ENCODE measurements around the gene RRAGC.
"Not testable (repeated sequence)": the region's sequence is repeated elsewhere in the genome, so short reads cannot be mapped to it uniquely, and the experiment has no call there.

Gene RRAGC

GRCh38 chr1:38814444-38814983, 45.1 kb downstream of the RRAGC start:
- no peak for TF ChIP-seq CTCF (IDR thresholded peaks at IDR 0.05; ENCODE audit: borderline replicate concordance, control extremely low read depth, extremely low read depth, insufficient read depth, missing control alignments)
- DNase-seq (ENCODE audit: low spot score), result no peak
- in situ Hi-C loops (cut with MboI; ENCODE audit: low sequenced_read_pairs, unreplicated experiment), result loop anchor here (25.0 kb wide), 2 partner anchors 202 to 777 kb away; partner anchors contain the start of gene POU3F1

- TF ChIP-seq CTCF (IDR thresholded peaks at IDR 0.05; ENCODE audit: borderline replicate concordance, control extremely low read depth, extremely low read depth, insufficient read depth, missing control alignments), result no peak
- in situ Hi-C loops (cut with MboI; ENCODE audit: low sequenced_read_pairs, unreplicated experiment), result loop anchor here (25.0 kb wide), 2 partner anchors 201 to 776 kb away; partner anchors contain the start of gene POU3F1
- no peak for DNase-seq (ENCODE audit: low spot score)
Measured at GRCh38 chr1:38812981-38813380, 46.6 kb downstream of the RRAGC start.

DNA sequence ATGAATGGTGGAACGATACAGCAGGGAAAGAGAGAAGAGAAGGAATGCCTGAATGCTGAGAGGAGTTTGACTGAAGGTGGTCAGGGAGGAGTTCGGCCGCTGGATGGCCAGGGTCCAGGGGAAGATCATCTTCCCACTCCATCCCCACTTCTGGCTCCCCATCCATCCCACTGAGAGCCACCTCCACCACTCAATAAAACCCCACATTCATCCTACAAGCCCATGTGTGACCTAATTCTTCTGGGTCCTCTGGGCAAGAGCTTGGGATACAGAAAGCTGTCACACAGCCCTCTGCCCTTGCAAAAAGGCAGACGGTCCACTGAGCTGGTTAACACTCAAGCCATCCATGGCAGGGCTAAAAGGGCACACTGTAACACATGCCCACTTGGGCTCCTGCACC, 48.1 kb downstream of the RRAGC start:
- DNase-seq (ENCODE audit: low spot score), result not testable (repeated sequence)
- in situ Hi-C loops (cut with MboI; ENCODE audit: low sequenced_read_pairs, unreplicated experiment), result loop anchor here (25.0 kb wide), 2 partner anchors 199 to 774 kb away; partner anchors contain the start of gene POU3F1

DNA sequence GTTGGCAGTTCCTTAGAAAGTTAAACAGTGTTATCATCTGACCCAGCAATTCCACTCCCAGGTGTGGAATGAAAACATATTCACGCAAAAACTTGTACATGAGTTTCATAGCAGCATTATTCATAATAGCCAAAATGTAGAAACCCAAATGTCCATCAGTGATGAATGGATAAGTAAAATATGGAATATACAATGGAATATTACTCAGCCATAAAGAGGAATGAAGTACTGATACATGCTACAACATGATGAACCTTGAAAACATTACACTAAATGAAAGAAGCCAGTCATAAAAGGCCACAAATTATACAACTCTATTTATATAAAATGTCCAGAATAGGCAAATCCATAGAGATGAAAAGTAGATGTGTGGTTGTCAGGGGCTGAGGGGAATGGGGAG, 53.5 kb downstream of the RRAGC start:
- in situ Hi-C loops (cut with MboI; ENCODE audit: low sequenced_read_pairs, unreplicated experiment), result loop anchor here (25.0 kb wide), 2 partner anchors 194 to 769 kb away; partner anchors contain the start of gene POU3F1
- TF ChIP-seq CTCF (IDR thresholded peaks at IDR 0.05; ENCODE audit: borderline replicate concordance, control extremely low read depth, extremely low read depth, insufficient read depth, missing control alignments), result no peak
- DNase-seq (ENCODE audit: low spot score), result no peak

GRCh38 chr1:38805036-38805435, 54.5 kb downstream of the RRAGC start:
- DNase-seq (ENCODE audit: low spot score), result no peak
- in situ Hi-C loops (cut with MboI; ENCODE audit: low sequenced_read_pairs, unreplicated experiment), result loop anchor here (25.0 kb wide), 2 partner anchors 193 to 768 kb away; partner anchors contain the start of gene POU3F1
- TF ChIP-seq CTCF (IDR thresholded peaks at IDR 0.05; ENCODE audit: borderline replicate concordance, control extremely low read depth, extremely low read depth, insufficient read depth, missing control alignments), result no peak

- DNase-seq (ENCODE audit: low spot score), result peak; percentile 55
- in situ Hi-C loops (cut with MboI; ENCODE audit: low sequenced_read_pairs, unreplicated experiment), result loop anchor here (25.0 kb wide), 2 partner anchors 192 to 767 kb away; partner anchors contain the start of gene POU3F1
- TF ChIP-seq CTCF (IDR thresholded peaks at IDR 0.05; ENCODE audit: borderline replicate concordance, control extremely low read depth, extremely low read depth, insufficient read depth, missing control alignments), result no peak
Measured at GRCh38 chr1:38804062-38804886, 55.3 kb downstream of the RRAGC start.

DNA sequence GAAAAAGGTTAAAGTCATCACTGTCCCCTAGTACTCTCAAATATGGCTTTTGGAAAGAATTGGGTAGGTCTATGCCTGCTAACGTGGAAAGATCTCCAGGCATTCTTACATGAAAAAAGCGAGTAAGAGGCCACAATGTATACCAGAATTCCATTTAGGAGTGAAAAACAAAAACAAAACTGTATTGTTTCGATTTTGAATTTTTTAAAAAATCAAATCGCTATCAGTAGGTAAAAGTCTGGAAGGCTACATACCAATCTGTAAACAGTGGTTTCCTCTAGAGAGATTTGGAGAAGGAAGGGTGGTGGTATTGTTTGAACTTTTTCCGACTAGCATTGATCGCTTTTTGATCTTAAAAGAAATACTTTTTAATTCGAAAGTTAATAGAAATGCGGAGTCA, 55.9 kb downstream of the RRAGC start:
- no peak for DNase-seq (ENCODE audit: low spot score)
- in situ Hi-C loops (cut with MboI; ENCODE audit: low sequenced_read_pairs, unreplicated experiment), result loop anchor here (25.0 kb wide), 2 partner anchors 191 to 766 kb away; partner anchors contain the start of gene POU3F1

More for the DNA sequence above, 55.9 kb downstream of the RRAGC start:
- TF ChIP-seq CTCF (IDR thresholded peaks at IDR 0.05; ENCODE audit: borderline replicate concordance, control extremely low read depth, extremely low read depth, insufficient read depth, missing control alignments), result no peak
